ENCODE results near the gene RPTOR.

The RPTOR gene

DNA sequence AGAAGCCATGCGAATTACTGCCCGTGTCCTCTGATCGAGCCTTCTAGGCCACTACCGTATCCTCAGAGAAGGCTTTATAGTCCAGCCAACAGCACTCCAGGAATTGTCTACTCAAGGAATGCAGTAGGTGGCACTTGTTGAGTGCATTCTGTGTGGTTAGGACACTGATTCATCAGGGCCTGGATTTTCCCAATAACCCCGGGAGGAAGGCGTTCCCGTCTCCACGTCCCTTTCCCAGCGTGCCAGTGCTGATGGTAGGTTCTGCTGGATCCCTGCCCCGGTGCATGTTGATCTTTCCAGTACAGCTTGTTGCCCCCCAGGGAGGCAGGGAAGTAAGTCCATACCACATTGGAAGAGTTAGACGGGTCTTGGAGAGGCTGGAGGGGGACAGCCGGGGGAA is 122.2 kb downstream of the RPTOR start:
- peaks cover 88 to 100% (median 98%) of the 10 kb centered on the region in 11 experiments for H4K20me1 ChIP-seq
- H3K27ac ChIP-seq, result no peak overlapping the region
- H3K4me1 ChIP-seq, result peaks cover 32 to 66% (median 58%) of the 10 kb centered on the region in 10 experiments
- H3K36me3 ChIP-seq, result peaks cover 2 to 20% (median 12%) of the 10 kb centered on the region in 11 experiments; a peak in 8 of 22 replicates
- H3K9me3 ChIP-seq (replicated peaks in 1 of 11), result peaks cover 0 to 5% (median 0%) of the 10 kb centered on the region in 11 experiments; a peak in 6 of 22 replicates
- H3K9ac ChIP-seq, result no peak overlapping the region
- H3K4me2 ChIP-seq, result peak overlapping the region in 9 of 11 experiments; percentile 21 to 62 (median 35); a peak in 15 of 22 replicates
- TF ChIP-seq Cebpa-rat (IDR thresholded peaks at IDR 0.05), result no peak
- H3K27me3 ChIP-seq, result no peaks in the 10 kb centered on the region
- H3K4me3 ChIP-seq, result no peak overlapping the region

DNA sequence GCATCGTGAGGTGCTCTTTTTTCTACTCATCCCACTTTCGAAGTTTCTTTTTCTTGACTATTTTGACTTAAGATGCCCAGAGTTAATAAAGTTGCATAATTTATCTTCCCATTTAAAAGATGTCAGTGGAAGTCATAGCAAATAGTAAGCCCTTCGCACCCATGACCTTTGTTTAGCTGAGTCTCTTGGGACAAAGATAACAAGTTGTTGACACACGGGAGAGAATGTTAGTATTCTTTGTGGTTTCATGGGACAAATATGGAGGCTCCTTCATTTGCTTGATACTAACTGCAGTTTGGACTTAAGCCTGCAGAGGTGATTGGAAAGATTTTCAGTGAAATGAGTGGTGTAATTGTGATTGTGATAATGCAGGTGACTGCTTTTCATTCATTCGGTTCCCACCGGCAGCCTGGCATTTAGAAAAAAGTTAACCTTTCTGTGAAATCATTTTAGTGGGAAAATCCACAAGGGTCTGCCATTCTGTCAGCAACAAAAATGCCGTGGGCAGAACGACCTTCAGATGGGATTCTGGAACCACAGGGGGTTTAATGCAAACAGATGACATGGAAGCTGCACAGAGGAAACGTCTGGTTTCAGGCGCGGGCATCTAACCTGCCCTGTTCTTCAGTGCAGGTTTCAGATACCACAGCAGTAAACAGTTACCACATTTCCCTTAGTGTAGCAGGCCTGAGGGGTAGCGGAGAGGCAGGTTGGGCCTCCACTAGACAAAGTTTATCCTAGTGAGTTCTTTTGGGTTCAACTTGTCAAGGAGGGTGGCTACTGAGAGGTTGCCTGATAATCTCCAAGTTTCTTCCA is 123.0 kb downstream of the RPTOR start:
- no peak overlapping the region for H3K27ac ChIP-seq
- H3K9ac ChIP-seq, result no peak overlapping the region
- H3K4me3 ChIP-seq, result no peak overlapping the region
- no peak for TF ChIP-seq Cebpa-rat (IDR thresholded peaks at IDR 0.05)
- H3K27me3 ChIP-seq, result no peaks in the 10 kb centered on the region
- H4K20me1 ChIP-seq, result peaks cover 88 to 100% (median 98%) of the 10 kb centered on the region in 11 experiments
- H3K4me2 ChIP-seq, result peak overlapping the region in 8 of 11 experiments; percentile 30 to 62 (median 39); a peak in 14 of 22 replicates
- peaks cover 36 to 70% (median 63%) of the 10 kb centered on the region in 10 experiments for H3K4me1 ChIP-seq
- peaks cover 0 to 9% (median 0%) of the 10 kb centered on the region in 11 experiments; a peak in 2 of 22 replicates for H3K9me3 ChIP-seq (replicated peaks in 1 of 11)
- H3K36me3 ChIP-seq, result peaks cover 3 to 25% (median 14%) of the 10 kb centered on the region in 11 experiments; a peak in 10 of 22 replicates

DNA sequence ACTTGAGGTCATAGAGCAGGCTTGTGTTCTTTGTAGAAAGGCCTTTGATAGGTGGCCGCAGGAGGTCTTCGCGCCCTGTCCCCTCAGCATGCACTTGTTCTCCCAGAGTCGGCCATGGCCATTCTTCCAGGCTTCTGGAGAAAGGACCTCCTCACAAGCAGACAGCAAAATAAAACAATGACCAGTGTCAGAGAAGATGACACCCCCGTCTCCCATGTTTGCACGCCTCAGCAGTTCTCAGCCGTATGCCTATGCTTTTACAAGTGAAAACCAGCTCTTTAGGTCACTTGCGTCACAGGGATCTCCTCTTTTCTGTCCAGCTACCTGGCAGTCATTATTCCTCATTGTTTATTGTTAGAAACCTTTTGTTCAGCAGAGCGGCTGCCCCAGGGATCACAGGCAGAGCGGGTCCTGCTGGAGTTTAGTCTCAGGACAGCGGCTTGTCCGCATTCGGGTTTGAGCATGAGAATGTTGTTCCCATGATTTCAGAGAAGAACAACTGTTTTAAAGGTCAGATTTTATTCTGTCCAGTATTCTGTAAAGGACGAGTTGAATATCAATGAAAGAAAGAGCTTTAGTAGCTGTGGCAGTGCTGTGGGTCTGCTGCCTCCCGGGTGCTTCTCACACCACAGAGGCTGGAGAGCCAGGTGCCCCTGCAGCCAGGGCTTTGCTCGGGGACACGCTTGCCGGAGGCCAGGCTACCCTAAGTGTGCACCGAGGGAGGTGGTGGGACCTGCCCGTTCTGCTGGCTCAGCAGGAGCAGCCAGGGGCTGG is 123.9 kb downstream of the RPTOR start:
- no peak overlapping the region for H3K4me3 ChIP-seq
- TF ChIP-seq Cebpa-rat (IDR thresholded peaks at IDR 0.05), result no peak
- H4K20me1 ChIP-seq, result peaks cover 88 to 100% (median 98%) of the 10 kb centered on the region in 11 experiments
- no peak overlapping the region for H3K27ac ChIP-seq
- H3K36me3 ChIP-seq, result peaks cover 3 to 25% (median 14%) of the 10 kb centered on the region in 11 experiments; a peak in 10 of 22 replicates
- H3K4me2 ChIP-seq, result peak overlapping the region in 4 of 11 experiments; percentile 30 to 62 (median 39); a peak in 3 of 22 replicates
- peaks cover 40 to 72% (median 64%) of the 10 kb centered on the region in 10 experiments for H3K4me1 ChIP-seq
- no peak overlapping the region for H3K9ac ChIP-seq
- peaks cover 0 to 9% (median 0%) of the 10 kb centered on the region in 11 experiments; a peak in 2 of 22 replicates for H3K9me3 ChIP-seq (replicated peaks in 1 of 11)
- no peaks in the 10 kb centered on the region for H3K27me3 ChIP-seq

DNA sequence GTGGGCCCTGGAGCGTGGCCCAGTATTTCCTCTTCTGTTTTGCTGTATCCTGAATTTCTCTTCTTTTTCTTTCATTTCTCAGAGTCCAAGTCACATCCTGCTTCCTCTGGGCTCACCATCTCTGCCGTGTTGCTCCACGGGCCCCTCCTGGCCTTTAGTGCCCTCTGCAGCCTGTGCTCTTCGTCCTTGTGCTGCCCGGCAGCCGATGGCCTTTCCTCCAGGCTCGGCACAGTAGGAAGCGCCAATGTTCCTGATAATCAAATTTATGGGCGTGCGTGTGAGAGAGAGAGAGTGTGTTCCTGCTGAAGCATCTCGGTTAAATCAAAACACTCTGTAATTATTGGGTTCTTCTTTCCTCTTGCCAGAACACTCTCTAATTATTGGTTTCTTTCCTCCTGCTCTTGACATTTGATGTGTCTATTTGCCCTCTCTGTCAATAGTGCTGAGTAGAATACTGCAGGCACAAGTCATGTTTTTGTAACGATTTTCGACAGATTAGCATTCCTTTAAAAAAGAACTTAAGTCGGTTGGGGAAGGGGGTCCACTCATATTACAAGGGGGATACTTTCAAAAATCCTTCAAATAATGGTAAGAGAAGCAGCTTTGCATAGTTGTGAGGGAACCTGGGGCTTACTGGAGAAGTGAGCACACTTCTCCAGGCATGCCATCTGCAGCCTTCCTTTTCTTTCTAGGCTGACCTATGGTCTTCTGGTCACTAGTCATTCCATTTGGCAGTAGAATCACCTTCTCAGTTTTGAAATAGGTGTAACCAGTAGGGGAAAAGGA is 126.6 kb downstream of the RPTOR start:
- Histone ChIP-seq H3K27ac (no peak overlapping the region), H3K4me2 (peak overlapping the region; percentile 58 to 78 (median 70)), H3K9me3 (replicated peaks in 1 of 11) (peaks cover 0 to 9% (median 0%) of the 10 kb centered on the region in 11 experiments; a peak in 2 of 22 replicates), H4K20me1 (peaks cover 91 to 100% (median 98%) of the 10 kb centered on the region in 11 experiments), H3K9ac (0 out of 22 replicates have a peak overlapping the region, but pooled peaks of 1 of the 11 experiments have one; percentile 5), H3K4me3 (no peak overlapping the region; a peak in 1 of 20 replicates), H3K36me3 (peaks cover 3 to 24% (median 14%) of the 10 kb centered on the region in 11 experiments; a peak in 10 of 22 replicates), H3K4me1 (peaks cover 27 to 54% (median 48%) of the 10 kb centered on the region in 10 experiments), H3K27me3 (no peaks in the 10 kb centered on the region)
- TF ChIP-seq Cebpa-rat (IDR thresholded peaks at IDR 0.05), result no peak

DNA sequence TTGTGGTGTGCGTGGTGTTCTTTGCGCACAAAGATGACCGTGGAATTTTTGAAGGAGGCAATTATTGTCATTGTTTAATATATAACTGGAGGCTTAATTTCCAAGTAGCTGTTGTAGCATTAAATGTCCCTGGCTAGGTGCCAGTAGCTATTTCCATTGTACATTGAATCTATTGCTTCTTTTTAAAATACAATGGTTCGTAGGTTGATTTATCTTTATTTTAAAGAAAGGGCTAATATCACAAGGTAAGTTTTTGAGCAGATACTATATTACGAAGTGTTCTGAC is 127.1 kb downstream of the RPTOR start:
- peaks cover 27 to 51% (median 46%) of the 10 kb centered on the region in 10 experiments for H3K4me1 ChIP-seq
- no peak overlapping the region for H3K4me3 ChIP-seq
- TF ChIP-seq Cebpa-rat (IDR thresholded peaks at IDR 0.05), result no peak
- H3K9ac ChIP-seq, result no peak overlapping the region
- no peaks in the 10 kb centered on the region for H3K27me3 ChIP-seq
- H3K4me2 ChIP-seq, result no peak overlapping the region
- H4K20me1 ChIP-seq, result peaks cover 91 to 100% (median 98%) of the 10 kb centered on the region in 11 experiments
- peaks cover 2 to 19% (median 11%) of the 10 kb centered on the region in 11 experiments; a peak in 10 of 22 replicates for H3K36me3 ChIP-seq
- H3K27ac ChIP-seq, result no peak overlapping the region
- H3K9me3 ChIP-seq (replicated peaks in 1 of 11), result peaks cover 0 to 9% (median 0%) of the 10 kb centered on the region in 11 experiments; a peak in 2 of 22 replicates

DNA sequence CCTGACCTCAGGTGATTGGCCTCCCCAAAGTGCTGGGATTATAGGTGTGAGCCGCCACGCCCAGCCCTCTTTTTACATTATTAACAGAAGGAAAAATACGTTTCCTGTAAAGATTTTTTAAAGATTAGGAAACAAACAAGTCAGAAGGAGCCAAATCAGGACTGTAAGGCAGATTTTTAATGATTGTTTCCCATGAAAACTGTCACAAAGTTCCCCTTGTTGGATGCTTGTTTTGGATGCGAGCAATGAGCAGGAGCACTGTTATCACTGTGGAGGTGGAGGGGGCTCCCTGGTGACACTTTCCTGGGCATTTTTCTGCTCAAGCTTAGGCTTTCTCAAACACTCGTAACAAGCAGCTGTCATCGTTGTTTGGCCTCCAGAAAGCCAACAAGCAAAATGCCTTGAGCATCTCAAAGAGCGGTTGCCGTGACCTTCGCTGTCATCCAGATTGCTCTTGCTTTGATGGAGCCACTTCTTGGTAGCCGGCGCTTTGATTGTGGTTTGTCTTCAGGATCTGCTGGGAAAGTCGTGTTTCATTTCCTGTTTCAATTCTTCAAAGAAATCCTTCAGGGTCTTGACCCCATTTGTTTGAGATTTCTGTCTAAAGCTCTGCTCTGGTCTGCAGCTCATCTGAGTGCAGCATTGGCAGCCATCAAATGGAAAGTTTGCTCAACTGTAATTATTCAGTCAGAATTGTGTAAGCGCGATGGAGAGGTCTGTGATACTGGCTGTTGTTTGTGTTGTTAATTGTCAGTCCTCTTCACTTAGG is 128.7 kb downstream of the RPTOR start:
- peaks cover 33 to 43% (median 37%) of the 10 kb centered on the region in 10 experiments for H3K4me1 ChIP-seq
- H3K9ac ChIP-seq, result no peak overlapping the region
- H3K27ac ChIP-seq, result no peak overlapping the region
- H3K4me3 ChIP-seq, result no peak overlapping the region
- TF ChIP-seq Cebpa-rat (IDR thresholded peaks at IDR 0.05), result 0 out of 22 replicates have a peak, but pooled peaks of 1 of the 11 experiments have one; percentile 19
- no peaks in the 10 kb centered on the region for H3K27me3 ChIP-seq
- H4K20me1 ChIP-seq, result peaks cover 91 to 100% (median 98%) of the 10 kb centered on the region in 11 experiments
- H3K4me2 ChIP-seq, result peak overlapping the region; percentile 48 to 80 (median 71)
- H3K9me3 ChIP-seq (replicated peaks in 1 of 11), result peaks cover 0 to 9% (median 0%) of the 10 kb centered on the region in 11 experiments; a peak in 2 of 22 replicates
- H3K36me3 ChIP-seq, result peaks cover 0 to 15% (median 9%) of the 10 kb centered on the region in 11 experiments; a peak in 8 of 22 replicates

DNA sequence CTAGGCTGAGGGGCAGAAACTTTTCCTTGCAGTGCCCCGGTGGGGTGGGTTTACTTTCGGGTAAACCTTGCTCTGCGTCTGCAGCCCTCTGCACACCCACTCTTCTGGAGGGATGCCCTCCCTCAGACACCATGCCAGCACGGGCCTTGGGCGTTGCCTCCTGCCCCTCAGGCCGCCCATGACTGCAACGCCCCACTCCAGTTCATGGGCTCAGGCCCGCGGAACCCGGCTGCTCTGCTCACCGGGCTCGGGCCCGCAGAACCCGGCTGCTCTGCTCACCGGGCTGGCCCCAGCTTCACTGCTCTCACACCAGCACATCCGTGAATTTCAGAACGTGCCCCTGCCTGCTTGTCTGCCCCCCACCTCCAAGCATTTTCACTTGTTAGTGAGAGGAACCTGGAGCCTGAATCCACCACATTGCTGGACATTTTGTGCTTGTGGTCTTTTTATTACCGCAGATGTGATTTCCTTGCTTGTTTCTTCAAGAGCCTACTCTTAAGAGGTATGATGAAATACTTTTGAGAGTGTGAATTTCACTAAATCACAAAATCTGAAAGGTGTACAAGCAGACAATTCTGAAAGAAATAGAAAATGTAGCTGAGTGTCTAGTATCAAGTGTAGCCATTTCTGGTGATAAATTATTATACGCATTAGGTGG is 130.9 kb downstream of the RPTOR start:
- H3K27ac ChIP-seq, result no peak overlapping the region
- H3K27me3 ChIP-seq, result no peaks in the 10 kb centered on the region
- H4K20me1 ChIP-seq, result peaks cover 90 to 100% (median 98%) of the 10 kb centered on the region in 11 experiments
- peaks cover 0 to 9% (median 0%) of the 10 kb centered on the region in 11 experiments; a peak in 2 of 22 replicates for H3K9me3 ChIP-seq (replicated peaks in 1 of 11)
- H3K4me1 ChIP-seq, result peaks cover 37 to 47% (median 40%) of the 10 kb centered on the region in 10 experiments
- TF ChIP-seq Cebpa-rat (IDR thresholded peaks at IDR 0.05), result no peak
- peaks cover 0 to 14% (median 9%) of the 10 kb centered on the region in 11 experiments; a peak in 8 of 22 replicates for H3K36me3 ChIP-seq
- no peak overlapping the region for H3K9ac ChIP-seq
- no peak overlapping the region for H3K4me3 ChIP-seq
- H3K4me2 ChIP-seq, result no peak overlapping the region

All from BLaER1 treated with 17β-estradiol and CSF1 and Interleukin-3, amounts not matched to agents 10 nM and 100 nM (cell line).